H1 (cell line): ENCODE data around the gene KHDC4. TPM values are rescaled to one million over a fixed set of nuclear protein-coding genes. Genes with fewer than 3 reads are reported as not detected.

Experiments
- CTCF ChIA-PET: fragments of 300-600 bp; sonication (Branson Sonifier 250); formaldehyde crosslinking; loops from one replicate; lab custom pipeline; 2021; ENCODE audit not compliant: partially characterized antibody; lab: Charles Lee
- POLR2A ChIA-PET: fragments of 300-600 bp; sonication (Branson Sonifier 250); formaldehyde crosslinking; loops from one replicate; lab custom pipeline; 2021; ENCODE audit warnings: inconsistent platforms; ENCODE audit not compliant: partially characterized antibody; lab: Charles Lee
- DNase-seq, 2 experiments: peaks; one replicate each; pipeline versions ENCODE4 v3.0.0 to v3.0.0-alpha.2; 2010 to 2022; ENCODE audit warnings: low spot score in 2 of 2, low read depth in 1 of 2, mixed read lengths in 1 of 2
- FAIRE-seq: peaks from 2 replicates; lab custom pipeline; 2011; peaks lifted over from hg19 to GRCh38; lab: Jason Lieb, UNC
- H2AFZ ChIP-seq: 2 replicates; pipeline ENCODE4 v1.8.1; 2012; ENCODE audit warnings: low read length, inconsistent platforms
- H2AK5ac ChIP-seq: 2 replicates; pipeline ENCODE4 v1.6.1; 2013; ENCODE audit warnings: low read depth, low read length
- H2BK120ac ChIP-seq: replicated peaks from 2 replicates; pipeline ENCODE3; 2013; ENCODE audit warnings: low read depth, low read length, inconsistent platforms
- H2BK12ac ChIP-seq: 2 replicates; pipeline ENCODE4 v1.6.1; 2013; ENCODE audit warnings: low read depth, low read length
- H2BK15ac ChIP-seq: 2 replicates; pipeline ENCODE4 v1.6.1; 2013; ENCODE audit warnings: low read length
- H2BK20ac ChIP-seq: 2 replicates; pipeline ENCODE4 v1.6.1; 2013; ENCODE audit warnings: low read length
- H2BK5ac ChIP-seq: 2 replicates; pipeline ENCODE4 v1.6.1; 2013; ENCODE audit warnings: low read depth, low read length
- H3K14ac ChIP-seq: 2 replicates; pipeline ENCODE4 v1.6.1; 2013; ENCODE audit warnings: inconsistent platforms; ENCODE audit not compliant: insufficient read length
- H3K18ac ChIP-seq: 2 replicates; pipeline ENCODE4 v1.6.1; 2013; ENCODE audit warnings: low read length; ENCODE audit errors: extremely low read depth
- H3K23ac ChIP-seq: 2 replicates; pipeline ENCODE4 v1.6.1; 2013; ENCODE audit warnings: inconsistent platforms; ENCODE audit not compliant: insufficient read length
- H3K23me2 ChIP-seq: 2 replicates; pipeline ENCODE4 v1.6.1; 2013; ENCODE audit warnings: low read depth, low read length
- H3K27ac ChIP-seq: 2 replicates; pipeline ENCODE4 v1.6.1; 2011; ENCODE audit warnings: low read depth, low read length, inconsistent platforms
- H3K27me3 ChIP-seq, 4 experiments: replicated peaks in 1 of 4; 1 replicate in 1 of 4; 2 replicates in 3 of 4; pipeline versions ENCODE4 v1.6.1 to v1.8.1; 2011 to 2013; ENCODE audit warnings: low read length in 3 of 4, mild to moderate bottlenecking in 3 of 4, inconsistent platforms in 2 of 4, mixed read lengths in 2 of 4, moderate library complexity in 1 of 4; ENCODE audit not compliant: control insufficient read depth in 3 of 4, insufficient read depth in 3 of 4; ENCODE audit errors: extremely low read depth in 1 of 4
- H3K36me3 ChIP-seq, 4 experiments: 2 replicates each; pipeline versions ENCODE4 v1.6.1 to v1.8.1; 2011 to 2013; ENCODE audit warnings: mild to moderate bottlenecking in 4 of 4, low read length in 3 of 4, moderate library complexity in 2 of 4, control low read depth in 1 of 4, inconsistent platforms in 1 of 4; ENCODE audit not compliant: insufficient read depth in 4 of 4, control insufficient read depth in 2 of 4
- H3K4ac ChIP-seq: replicated peaks from 2 replicates; pipeline ENCODE3; 2013; ENCODE audit warnings: low read length, low read depth, mixed read lengths, inconsistent platforms; ENCODE audit not compliant: insufficient read length
- H3K4me1 ChIP-seq, 4 experiments: replicated peaks in 1 of 4; 1 replicate in 1 of 4; 2 replicates in 3 of 4; pipeline versions ENCODE4 v1.6.1 to v1.8.1; 2011 to 2013; ENCODE audit warnings: low read length in 3 of 4, inconsistent platforms in 2 of 4, mixed read lengths in 1 of 4; ENCODE audit not compliant: insufficient read depth in 4 of 4, control insufficient read depth in 3 of 4
- H3K4me2 ChIP-seq, 2 experiments: 2 replicates each; pipeline versions ENCODE4 v1.6.1 to v1.8.1; 2011 to 2013; ENCODE audit warnings: low read depth in 2 of 2, low read length in 2 of 2, control low read depth in 1 of 2, inconsistent platforms in 1 of 2, mild to moderate bottlenecking in 1 of 2; ENCODE audit not compliant: insufficient read depth in 1 of 2
- H3K4me3 ChIP-seq, 4 experiments: fragments of 200-600, 300-600 bp in 1 of 4; sonication (generic), shearing (Covaris generic), sonication (Bioruptor Twin) in 1 of 4; 2 replicates each; pipeline versions ENCODE4 v1.5.1 to v1.8.1; 2011 to 2016; ENCODE audit warnings: low read length in 4 of 4, low read depth in 3 of 4, control low read depth in 2 of 4, inconsistent platforms in 2 of 4, mild to moderate bottlenecking in 2 of 4, mixed read lengths in 1 of 4, moderate library complexity in 1 of 4; ENCODE audit not compliant: insufficient read depth in 2 of 4; ENCODE audit errors: extremely low read depth in 1 of 4
- H3K56ac ChIP-seq: replicated peaks from 2 replicates; pipeline ENCODE3; 2013; ENCODE audit warnings: low read depth, mild to moderate bottlenecking, mixed read lengths, low read length, inconsistent platforms; ENCODE audit not compliant: insufficient read length
- H3K79me1 ChIP-seq: 2 replicates; pipeline ENCODE4 v1.6.1; 2013; ENCODE audit warnings: low read depth, low read length, control low read depth
- H3K79me2 ChIP-seq, 2 experiments: 2 replicates each; pipeline versions ENCODE4 v1.6.1 to v1.8.1; 2012 to 2013; ENCODE audit warnings: low read length in 2 of 2, mild to moderate bottlenecking in 2 of 2, inconsistent platforms in 1 of 2; ENCODE audit not compliant: insufficient read depth in 2 of 2, control insufficient read depth in 1 of 2
- H3K9ac ChIP-seq, 4 experiments: replicated peaks in 1 of 4; 1 replicate in 1 of 4; 2 replicates in 3 of 4; pipeline versions ENCODE4 v1.6.1 to v1.8.1; 2011 to 2013; ENCODE audit warnings: low read depth in 3 of 4, low read length in 3 of 4, control low read depth in 2 of 4, mild to moderate bottlenecking in 2 of 4, moderate library complexity in 2 of 4, inconsistent platforms in 1 of 4; ENCODE audit errors: extremely low read depth in 1 of 4
- H3K9me3 ChIP-seq, 2 experiments: 2 replicates each; pipeline versions ENCODE4 v1.6.1 to v1.8.1; 2012 to 2013; ENCODE audit warnings: mild to moderate bottlenecking in 2 of 2, moderate library complexity in 2 of 2, control low read depth in 1 of 2, inconsistent platforms in 1 of 2, low read depth in 1 of 2, low read length in 1 of 2, mixed read lengths in 1 of 2; ENCODE audit not compliant: insufficient read depth in 2 of 2
- H4K20me1 ChIP-seq, 2 experiments: replicated peaks in 1 of 2; 2 replicates each; pipeline versions ENCODE3 to v1.8.1; 2011 to 2013; ENCODE audit warnings: inconsistent platforms in 2 of 2, low read length in 2 of 2, mild to moderate bottlenecking in 1 of 2; ENCODE audit not compliant: insufficient read depth in 2 of 2, control insufficient read depth in 1 of 2
- H4K5ac ChIP-seq: 2 replicates; pipeline ENCODE4 v1.6.1; 2013; ENCODE audit warnings: low read length, low read depth, mixed read lengths, inconsistent platforms; ENCODE audit not compliant: insufficient read length
- H4K8ac ChIP-seq: 2 replicates; pipeline ENCODE4 v1.8.0; 2013; ENCODE audit warnings: mild to moderate bottlenecking, moderate library complexity, low read length, inconsistent platforms; ENCODE audit not compliant: insufficient read depth; ENCODE audit errors: extremely low read depth
- H4K91ac ChIP-seq: replicated peaks from 2 replicates; pipeline ENCODE3; 2013; ENCODE audit warnings: low read length, mixed read lengths, inconsistent platforms; ENCODE audit not compliant: insufficient read length
- CBX5 ChIP-seq: fragments of 300-800, 300-1000 bp; sonication (generic); IDR thresholded peaks from 2 replicates; pipeline ENCODE4 v1.7.1; 2016; ENCODE audit warnings: antibody characterized with exemption, low read length, low read depth
- EGR1 ChIP-seq: IDR thresholded peaks from 2 replicates; pipeline ENCODE4 v1.6.1; 2011; ENCODE audit warnings: low read depth, low read length, borderline replicate concordance
- FOSL1 ChIP-seq: IDR thresholded peaks from 2 replicates; pipeline ENCODE4 v1.6.1; 2011; ENCODE audit warnings: mild to moderate bottlenecking, low read depth, low read length, moderate library complexity; ENCODE audit not compliant: insufficient read depth
- GABPA ChIP-seq: IDR thresholded peaks from 2 replicates; pipeline ENCODE4 v1.6.1; 2011; ENCODE audit warnings: mild to moderate bottlenecking, low read length, moderate library complexity, borderline replicate concordance; ENCODE audit not compliant: insufficient read depth
- JUND ChIP-seq: IDR thresholded peaks from 2 replicates; pipeline ENCODE4 v1.6.1; 2011; ENCODE audit warnings: mild to moderate bottlenecking, improper control_type of control experiment, low read length
- KDM4A ChIP-seq: IDR thresholded peaks from one replicate; pipeline ENCODE4 v1.7.1; 2012; ENCODE audit warnings: low read depth, mild to moderate bottlenecking, moderate library complexity, low read length, inconsistent platforms; ENCODE audit not compliant: severe bottlenecking
- RAD21 ChIP-seq, 2 experiments: IDR thresholded peaks in 1 of 2; conservative IDR thresholded peaks in 1 of 2; 2 replicates each; pipeline ENCODE4 v1.6.1; 2011; ENCODE audit warnings: low read depth in 2 of 2, low read length in 2 of 2, improper control_type of control experiment in 1 of 2, inconsistent platforms in 1 of 2, mild to moderate bottlenecking in 1 of 2, moderate library complexity in 1 of 2
- RNF2 ChIP-seq: fragments of 200-900, 300-1000 bp; sonication (generic); IDR thresholded peaks from 2 replicates; pipeline ENCODE4 v1.7.1; 2016; ENCODE audit warnings: borderline replicate concordance, low read depth, mild to moderate bottlenecking, antibody characterized with exemption, low read length; ENCODE audit not compliant: poor library complexity, severe bottlenecking; ENCODE audit errors: missing control alignments
- SIN3A ChIP-seq, 2 experiments: IDR thresholded peaks in 1 of 2; conservative IDR thresholded peaks in 1 of 2; 2 replicates each; pipeline ENCODE4 v1.6.1; 2011 to 2012; ENCODE audit warnings: low read length in 2 of 2, improper control_type of control experiment in 1 of 2, low read depth in 1 of 2, mild to moderate bottlenecking in 1 of 2
- SIRT6 ChIP-seq: IDR thresholded peaks from one replicate; pipeline ENCODE4 v1.7.1; 2012; ENCODE audit warnings: low read length, inconsistent platforms
- SP1 ChIP-seq: IDR thresholded peaks from 2 replicates; pipeline ENCODE4 v1.6.1; 2011; ENCODE audit warnings: low read depth, low read length
- TAF1 ChIP-seq: IDR thresholded peaks from 2 replicates; pipeline ENCODE4 v1.6.1; 2011; ENCODE audit warnings: mild to moderate bottlenecking, low read depth, low read length
- TCF12 ChIP-seq: IDR thresholded peaks from 2 replicates; pipeline ENCODE4 v1.6.1; 2011; ENCODE audit warnings: low read depth, mild to moderate bottlenecking, low read length
- WGBS, 2 experiments: shearing (Covaris generic) in 1 of 2; methylation state at CpG; one replicate each; pipeline versions ENCODE4 v1.1.6 to v1.1.7; 2013 to 2015; ENCODE audit warnings: low lambda C conversion rate in 2 of 2, mixed read lengths in 2 of 2, inconsistent platforms in 1 of 2, low coverage in 1 of 2, missing lambda C conversion rate in 1 of 2; ENCODE audit not compliant: insufficient replicate concordance in 2 of 2, insufficient coverage in 1 of 2, insufficient read length in 1 of 2; ENCODE audit errors: extremely low coverage in 1 of 2, missing lambda C conversion rate in 1 of 2; 5-methylcytosine and 5-hydroxymethylcytosine counted together
- polyA plus RNA-seq, 7 experiments: library from polyadenylated mRNA; depleted of rRNA in 3 of 7; stranded (reverse) in 5 of 7; unstranded in 2 of 7; fragments of >200 nt in 5 of 7; fragments of 200-250 nt in 2 of 7; gene quantifications; 1 replicate in 5 of 7; 2 replicates in 1 of 7; 4 replicates in 1 of 7; pipeline versions ENCODE4 v1.2.1 to v1.2.3, GENCODE V29; 2011 to 2013; ENCODE audit warnings: missing spikeins in 2 of 7, mixed read lengths in 2 of 7
- total RNA-seq: library from RNA; stranded (reverse); fragmentation: NEBNext Ultra II Directional; extraction: Animal tissue kit (Norgen Biotek cat#: 25700); gene quantifications from 2 replicates; pipeline ENCODE4 v1.2.1, GENCODE V29; 2021
- TF ChIP-seq, protein P1 (sequence below): IDR thresholded peaks from 2 replicates; pipeline ENCODE4 v1.6.1; 2012; ENCODE audit warnings: inconsistent platforms

KHDC4 gene
- total and polyA plus RNA-seq, 2 of the 8 experiments (the other 6 are each of a cell fraction or from before 2014, with no cell fraction given), result 56.6 to 81.1 TPM

DNA sequence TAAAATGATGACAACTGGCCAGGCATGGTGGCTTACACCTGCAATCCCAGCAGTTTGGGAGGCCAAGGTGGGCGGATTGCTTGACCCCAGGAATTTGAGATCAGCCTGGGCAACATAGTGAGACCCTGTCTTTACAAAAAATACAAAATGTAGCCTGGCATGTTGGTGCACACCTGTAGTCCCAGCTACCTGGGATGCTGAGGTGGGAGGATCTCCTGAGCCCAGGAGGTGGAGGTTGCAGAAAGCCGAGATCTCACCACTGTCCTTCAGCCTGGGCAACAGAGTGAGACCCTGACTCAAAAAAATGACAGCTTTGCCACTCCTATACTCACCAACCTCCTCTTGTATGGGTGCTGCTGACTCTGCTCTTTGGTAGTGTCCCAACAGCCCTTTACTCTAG is 56.3 kb downstream of the KHDC4 start:
- H2BK12ac ChIP-seq, result 0 out of 2 replicates have a peak overlapping the region, but pooled peaks have one; percentile 5
- no peaks in the 10 kb centered on the region for H3K23me2 ChIP-seq
- no peak overlapping the region for H2BK5ac ChIP-seq
- no peak overlapping the region for H4K5ac ChIP-seq
- no peak overlapping the region for H3K27ac ChIP-seq
- no peak overlapping the region for H3K9ac ChIP-seq
- FAIRE-seq (no peak), DNase-seq (no peak)
- H3K79me1 ChIP-seq, result no peaks in the 10 kb centered on the region
- no peaks in the 10 kb centered on the region for H3K4me1 ChIP-seq
- H3K27me3 ChIP-seq, result no peaks in the 10 kb centered on the region
- WGBS, 2 experiments, result 95% methylated on average over 2 of the region's 2 CpGs; no CpG with 5 or more reads in 1 of the 2 experiments
- no peak overlapping the region for H3K4ac ChIP-seq
- H3K14ac ChIP-seq, result no peak overlapping the region
- no peak overlapping the region for H3K56ac ChIP-seq
- H4K20me1 ChIP-seq, result no peaks in the 10 kb centered on the region
- H2BK120ac ChIP-seq, result no peak overlapping the region
- no peak overlapping the region for H3K18ac ChIP-seq
- no peak overlapping the region for H4K8ac ChIP-seq
- no peak overlapping the region for H3K23ac ChIP-seq
- H4K91ac ChIP-seq, result no peak overlapping the region
- no peak overlapping the region for H2BK20ac ChIP-seq
- no peak overlapping the region for H3K4me2 ChIP-seq
- H3K9me3 ChIP-seq, result no peaks in the 10 kb centered on the region
- ChIA-PET POLR2A (interaction anchor here (1.1 to 1.5 kb wide), 3 partner anchors 14 to 34 kb away, joined by 3 read pairs; no protein-coding TSS in a partner anchor), CTCF (interaction anchor here (0.5 to 1.1 kb wide), 3 partner anchors 12 to 66 kb away, joined by 3 to 5 read pairs (median 3); no protein-coding TSS in a partner anchor)
- no peak overlapping the region for H2AK5ac ChIP-seq
- H3K36me3 ChIP-seq, result no peaks in the 10 kb centered on the region
- no peak overlapping the region for H2AFZ ChIP-seq
- H3K4me3 ChIP-seq, result no peak overlapping the region
- H2BK15ac ChIP-seq, result no peak overlapping the region
- no peaks in the 10 kb centered on the region for H3K79me2 ChIP-seq
- TF ChIP-seq RNF2 (no peak), JUND (no peak), FOSL1 (no peak), SIRT6 (no peak), CBX5 (no peak), GABPA (no peak), SP1 (no peak), TAF1 (no peak), TCF12 (no peak), SIN3A (conservative IDR thresholded peaks at IDR 0.05 in 1 of 2, IDR thresholded peaks at IDR 0.05 in 1 of 2; ENCODE audit: low read depth in 1 of 2, low read length in 2 of 2) (no peak), KDM4A (no peak), RAD21 (IDR thresholded peaks at IDR 0.05 in 1 of 2, conservative IDR thresholded peaks at IDR 0.05 in 1 of 2; ENCODE audit: low read depth in 2 of 2, low read length in 2 of 2) (no peak), EGR1 (no peak)
- TF ChIP-seq, protein P1, sequence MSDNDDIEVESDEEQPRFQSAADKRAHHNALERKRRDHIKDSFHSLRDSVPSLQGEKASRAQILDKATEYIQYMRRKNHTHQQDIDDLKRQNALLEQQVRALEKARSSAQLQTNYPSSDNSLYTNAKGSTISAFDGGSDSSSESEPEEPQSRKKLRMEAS, result no peak
